Right kidney (tissue), 1 donor: ENCODE results near the gene ASPN.
"Not testable (repeated sequence)": the region's sequence is repeated elsewhere in the genome, so short reads cannot be mapped to it uniquely, and the experiment has no call there.

Experiments
- DNase-seq: peaks from one replicate; pipeline ENCODE4 v3.0.0-alpha.2; 2016

ASPN gene

DNA sequence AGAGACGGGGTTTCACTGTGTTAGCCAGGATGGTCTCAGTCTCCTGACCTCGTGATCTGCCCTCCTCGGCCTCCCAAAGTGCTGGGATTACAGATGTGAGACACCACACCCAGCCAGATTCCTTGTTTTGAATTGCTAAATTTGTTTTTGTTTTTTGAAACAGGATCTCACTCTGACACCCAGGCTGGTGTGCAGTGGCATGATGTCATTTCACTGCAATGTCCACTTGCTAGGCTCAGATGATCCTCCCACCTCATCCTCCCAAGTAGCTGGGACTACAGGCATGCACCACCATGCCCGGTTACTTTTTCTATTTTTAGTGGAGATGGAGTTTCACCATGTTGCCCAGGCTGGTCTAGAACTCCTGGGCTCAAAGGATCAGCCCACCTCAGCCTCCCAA, 71.1 kb downstream of the ASPN start:
- not testable (repeated sequence) for DNase-seq

DNA sequence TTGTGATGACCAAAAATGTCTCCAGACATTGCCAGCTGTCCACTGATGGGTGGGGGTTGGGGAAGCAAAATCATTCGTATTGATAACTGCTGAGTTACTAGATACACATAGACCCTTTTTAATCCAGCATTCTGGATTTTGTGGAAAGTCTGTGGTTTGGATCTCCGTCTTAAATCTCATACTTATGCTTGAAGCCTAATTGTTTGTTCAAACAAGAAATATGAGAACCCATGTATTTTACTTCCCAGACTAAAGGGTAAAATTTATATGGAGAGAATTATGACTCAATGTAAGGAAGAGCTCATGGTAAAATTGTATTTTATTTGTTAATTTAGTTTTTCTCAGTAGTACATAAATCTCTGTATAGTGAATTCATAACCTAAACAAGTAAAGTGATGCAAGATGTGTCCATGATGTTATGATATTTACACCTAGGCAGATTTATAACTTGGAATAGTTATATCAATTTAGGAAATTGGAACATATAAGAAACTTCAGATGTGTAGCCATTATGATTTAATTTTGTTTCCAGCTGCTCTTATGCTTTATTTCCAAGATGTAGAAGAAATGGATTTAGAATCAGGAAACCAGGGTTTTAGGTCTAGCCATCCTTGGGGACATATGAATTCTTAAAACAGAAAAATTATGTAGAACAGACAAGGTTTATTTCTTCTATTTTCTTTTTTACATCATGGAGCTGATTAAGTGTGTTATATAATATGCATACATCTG, 73.4 kb downstream of the ASPN start:
- no peak for DNase-seq

DNA sequence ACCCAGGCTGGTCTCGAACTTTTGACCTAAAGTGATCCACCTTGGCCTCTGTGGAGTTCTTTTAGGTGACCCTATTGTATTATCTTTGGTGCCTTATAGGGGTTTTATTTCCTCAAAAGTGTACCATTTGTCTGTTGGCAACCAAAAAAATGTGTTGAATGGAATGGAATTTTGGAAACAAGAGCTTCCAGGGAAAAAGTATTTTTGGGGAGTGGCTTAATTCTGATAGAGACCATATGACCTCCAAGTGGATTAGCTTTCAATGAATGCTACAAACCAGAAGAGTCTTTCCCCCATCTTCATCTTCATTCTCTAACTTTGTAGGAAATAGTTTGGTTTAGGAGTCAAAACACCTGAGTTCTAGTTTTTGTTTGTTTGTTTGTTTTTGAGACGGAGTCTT, 74.5 kb downstream of the ASPN start:
- DNase-seq = no peak

DNA sequence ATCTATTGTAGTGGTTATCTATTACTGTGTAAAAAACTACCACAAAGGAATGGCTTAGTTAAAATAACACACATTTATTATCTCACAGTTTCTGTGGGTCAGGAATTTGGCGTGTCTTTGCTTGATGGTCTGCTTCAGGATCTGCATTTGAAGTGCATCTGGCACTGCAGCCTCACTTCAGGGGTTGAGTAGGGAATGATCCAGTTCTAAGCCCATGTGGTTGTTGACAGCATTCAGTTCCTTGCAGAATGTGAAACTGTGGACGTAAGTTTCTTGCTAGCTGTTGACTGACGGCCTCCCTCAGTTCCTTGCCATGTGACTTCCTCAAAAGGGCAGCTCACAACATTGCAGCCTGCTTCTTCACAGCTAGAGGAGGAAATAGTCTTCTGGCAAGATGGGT, 75.8 kb downstream of the ASPN start:
- no peak for DNase-seq
